Lower lobe of right lung (tissue), 2 donors: ENCODE results near the gene RAPH1. TPM values are rescaled to one million over a fixed set of nuclear protein-coding genes. Genes with fewer than 3 reads are reported as not detected.

Experiments used
- ATAC-seq, 2 donors: fragments of 200-7000 bp; cut with Tn5 transposase; one replicate each; pipeline ENCODE4 v1.9.1; 2020 to 2022; ENCODE audit warnings: mild to moderate bottlenecking in 2 of 2, moderate library complexity in 2 of 2
- DNase-seq: peaks from one replicate; pipeline ENCODE4 v3.0.0-alpha.2; 2020
- H3K27ac ChIP-seq: fragments of 200-600 bp; one replicate; pipeline ENCODE4 v1.8.0; 2022
- H3K27me3 ChIP-seq: fragments of 200-600 bp; one replicate; pipeline ENCODE4 v1.8.0; 2022; ENCODE audit warnings: low read depth
- H3K36me3 ChIP-seq: fragments of 200-600 bp; one replicate; pipeline ENCODE4 v1.8.0; 2022; ENCODE audit warnings: mild to moderate bottlenecking
- H3K4me1 ChIP-seq: fragments of 200-600 bp; one replicate; pipeline ENCODE4 v1.8.0; 2022
- H3K4me3 ChIP-seq: fragments of 200-600 bp; one replicate; pipeline ENCODE4 v1.8.0; 2022; ENCODE audit warnings: mild to moderate bottlenecking
- H3K9me3 ChIP-seq: fragments of 200-600 bp; one replicate; pipeline ENCODE4 v1.8.0; 2022
- intact Hi-C: fragments of 100-400 bp; cut with DNase I; formaldehyde crosslinking; loops from one replicate; pipeline ENCODE4 v1.11.0; 2022
- total RNA-seq: library from RNA; stranded (reverse); fragmentation: NEBNext Ultra II Directional; extraction: Animal tissue kit (Norgen Biotek cat#: 25700); gene quantifications from one replicate; pipeline ENCODE4 v1.2.1, GENCODE V29; 2021
- TF ChIP-seq, protein P1 (sequence below): fragments of 200-600 bp; IDR thresholded peaks from one replicate; pipeline ENCODE4 v1.8.0; 2022; ENCODE audit warnings: antibody characterized with exemption, mild to moderate bottlenecking
- donor health status: DM: no; HTN: yes; CAD: no; lungs with severe emphysema.

The RAPH1 gene
- total RNA-seq, 1 donor from 2014 or later: 63.8 TPM

DNA sequence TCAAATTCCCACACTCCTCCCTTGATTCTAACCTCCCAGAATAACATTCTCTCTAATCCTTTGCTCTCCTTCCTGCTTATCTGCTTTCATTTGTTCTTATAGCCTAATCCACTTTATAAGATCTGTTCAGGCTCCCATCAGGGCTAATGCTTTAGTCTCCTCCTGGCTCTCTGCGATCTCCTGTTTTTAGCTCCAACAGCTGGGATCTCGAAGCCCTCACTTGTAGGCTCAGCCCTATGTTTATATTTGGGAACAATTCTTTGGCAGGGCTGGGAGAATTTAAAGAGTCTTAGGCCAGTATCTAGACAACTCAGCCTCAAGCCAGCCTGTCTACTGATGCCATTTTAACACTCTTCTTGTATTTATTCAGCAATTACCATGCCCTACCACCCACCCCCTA lies 27.2 kb upstream of the RAPH1 start:
- peak; percentile 48 to 70 for ATAC-seq
- TF ChIP-seq, protein P1, sequence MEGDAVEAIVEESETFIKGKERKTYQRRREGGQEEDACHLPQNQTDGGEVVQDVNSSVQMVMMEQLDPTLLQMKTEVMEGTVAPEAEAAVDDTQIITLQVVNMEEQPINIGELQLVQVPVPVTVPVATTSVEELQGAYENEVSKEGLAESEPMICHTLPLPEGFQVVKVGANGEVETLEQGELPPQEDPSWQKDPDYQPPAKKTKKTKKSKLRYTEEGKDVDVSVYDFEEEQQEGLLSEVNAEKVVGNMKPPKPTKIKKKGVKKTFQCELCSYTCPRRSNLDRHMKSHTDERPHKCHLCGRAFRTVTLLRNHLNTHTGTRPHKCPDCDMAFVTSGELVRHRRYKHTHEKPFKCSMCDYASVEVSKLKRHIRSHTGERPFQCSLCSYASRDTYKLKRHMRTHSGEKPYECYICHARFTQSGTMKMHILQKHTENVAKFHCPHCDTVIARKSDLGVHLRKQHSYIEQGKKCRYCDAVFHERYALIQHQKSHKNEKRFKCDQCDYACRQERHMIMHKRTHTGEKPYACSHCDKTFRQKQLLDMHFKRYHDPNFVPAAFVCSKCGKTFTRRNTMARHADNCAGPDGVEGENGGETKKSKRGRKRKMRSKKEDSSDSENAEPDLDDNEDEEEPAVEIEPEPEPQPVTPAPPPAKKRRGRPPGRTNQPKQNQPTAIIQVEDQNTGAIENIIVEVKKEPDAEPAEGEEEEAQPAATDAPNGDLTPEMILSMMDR: no peak
- DNase-seq: no peak
- Histone ChIP-seq H3K27me3 (no peaks in the 10 kb centered on the region), H3K9me3 (no peaks in the 10 kb centered on the region), H3K4me3 (no peak overlapping the region), H3K36me3 (no peaks in the 10 kb centered on the region), H3K4me1 (peaks cover 5% of the 10 kb centered on the region), H3K27ac (no peak overlapping the region)
- intact Hi-C loops: no loop called here

DNA sequence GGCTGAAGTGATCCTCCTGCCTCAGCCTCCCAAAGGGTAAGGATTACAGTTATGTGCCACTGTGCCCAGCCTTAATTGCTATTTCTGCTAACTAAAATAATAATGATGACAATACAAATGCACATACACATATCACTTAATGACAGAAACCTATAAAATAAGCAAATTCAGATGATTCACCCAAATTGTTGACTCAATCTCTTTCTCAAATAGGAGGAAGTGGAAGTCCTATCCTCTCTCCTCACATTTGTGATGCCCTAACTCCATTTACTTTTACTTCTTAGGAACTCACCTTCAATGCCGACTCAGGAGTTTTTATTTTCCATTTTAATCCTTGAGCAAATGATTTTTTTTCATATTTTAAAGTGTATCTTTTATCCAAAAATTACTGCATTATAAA lies 24.5 kb upstream of the RAPH1 start:
- DNase-seq: no peak
- no peaks in the 10 kb centered on the region for H3K27me3 ChIP-seq
- TF ChIP-seq, protein P1: no peak
- H3K36me3 ChIP-seq: no peaks in the 10 kb centered on the region
- H3K9me3 ChIP-seq: no peaks in the 10 kb centered on the region
- H3K27ac ChIP-seq: no peak overlapping the region
- peaks cover 5% of the 10 kb centered on the region for H3K4me1 ChIP-seq
- ATAC-seq: no peak
- intact Hi-C loops: no loop called here
- H3K4me3 ChIP-seq: no peak overlapping the region

DNA sequence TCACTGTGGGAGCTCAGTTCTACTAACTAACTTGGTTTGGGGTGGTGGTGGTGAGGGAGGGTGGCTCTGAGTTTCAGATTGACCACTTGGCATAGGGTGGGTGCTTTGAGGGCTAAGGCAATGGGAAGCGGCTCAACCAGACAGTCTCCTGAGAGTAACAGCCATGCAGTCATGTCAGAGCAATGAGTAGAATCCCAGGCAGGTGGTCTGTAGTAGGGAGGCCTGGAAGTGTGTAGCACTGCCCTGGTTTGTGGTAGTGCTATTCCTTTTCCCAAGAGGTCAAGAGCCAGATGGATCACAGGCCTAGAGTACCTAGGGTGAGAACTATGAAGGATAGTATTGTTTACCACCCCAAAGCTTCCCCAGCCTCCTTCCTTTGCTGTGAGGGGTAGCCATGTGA lies 18.7 kb upstream of the RAPH1 start:
- no peak for ATAC-seq
- no peaks in the 10 kb centered on the region for H3K4me1 ChIP-seq
- TF ChIP-seq, protein P1: no peak
- H3K27me3 ChIP-seq: no peaks in the 10 kb centered on the region
- H3K36me3 ChIP-seq: no peaks in the 10 kb centered on the region
- no peak for DNase-seq
- H3K4me3 ChIP-seq: no peak overlapping the region
- no peaks in the 10 kb centered on the region for H3K9me3 ChIP-seq
- H3K27ac ChIP-seq: no peak overlapping the region
- intact Hi-C loops: no loop called here

DNA sequence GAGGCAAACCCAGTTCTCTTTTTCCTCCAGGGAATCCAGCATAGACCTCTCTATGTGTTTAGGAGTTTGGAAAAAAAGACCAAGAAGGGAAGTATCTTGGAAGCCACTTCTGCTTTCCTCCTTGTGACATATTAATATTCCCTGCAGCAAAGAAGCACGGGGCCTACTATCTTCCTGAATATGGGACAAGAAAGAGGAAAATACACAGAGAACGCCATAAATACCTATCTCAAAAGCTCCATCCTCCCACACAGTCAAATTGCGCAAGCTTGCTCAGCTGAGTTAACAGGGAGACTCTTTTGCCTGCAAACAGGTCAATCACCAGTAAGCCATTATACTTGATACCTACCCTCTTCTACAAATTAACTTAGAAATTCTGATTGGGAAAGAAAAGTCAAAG lies 16.7 kb upstream of the RAPH1 start:
- no peaks in the 10 kb centered on the region for H3K4me1 ChIP-seq
- ATAC-seq (peak in 1 of 2 donors; percentile 57), DNase-seq (no peak)
- no peak overlapping the region for H3K27ac ChIP-seq
- H3K4me3 ChIP-seq: no peak overlapping the region
- intact Hi-C loops: no loop called here
- TF ChIP-seq, protein P1: no peak
- H3K9me3 ChIP-seq: no peaks in the 10 kb centered on the region
- H3K36me3 ChIP-seq: no peaks in the 10 kb centered on the region
- H3K27me3 ChIP-seq: no peaks in the 10 kb centered on the region

DNA sequence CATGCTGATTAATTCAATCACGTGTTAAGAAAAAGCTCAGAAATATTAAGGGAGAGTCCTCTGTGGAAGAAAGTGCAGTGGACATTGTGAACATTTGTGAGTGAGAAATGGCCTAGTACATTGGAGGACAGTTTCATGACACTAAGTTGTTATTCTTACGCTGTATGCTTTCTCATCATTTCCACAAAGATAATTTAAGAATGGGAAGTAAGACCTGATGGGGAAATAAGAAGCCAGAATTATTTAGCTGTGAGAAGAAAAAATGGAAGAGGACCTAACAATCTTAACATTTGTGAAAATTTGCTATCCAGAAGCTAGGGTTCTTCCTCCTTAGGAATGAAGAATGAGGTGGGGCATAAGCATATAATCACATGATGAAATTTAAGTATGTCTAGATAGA lies 15.2 kb upstream of the RAPH1 start:
- ATAC-seq (no peak), DNase-seq (no peak)
- Histone ChIP-seq H3K27ac (no peak overlapping the region), H3K4me3 (no peak overlapping the region), H3K27me3 (no peaks in the 10 kb centered on the region), H3K36me3 (no peaks in the 10 kb centered on the region), H3K4me1 (no peaks in the 10 kb centered on the region), H3K9me3 (no peaks in the 10 kb centered on the region)
- intact Hi-C loops: no loop called here
- TF ChIP-seq, protein P1: no peak

DNA sequence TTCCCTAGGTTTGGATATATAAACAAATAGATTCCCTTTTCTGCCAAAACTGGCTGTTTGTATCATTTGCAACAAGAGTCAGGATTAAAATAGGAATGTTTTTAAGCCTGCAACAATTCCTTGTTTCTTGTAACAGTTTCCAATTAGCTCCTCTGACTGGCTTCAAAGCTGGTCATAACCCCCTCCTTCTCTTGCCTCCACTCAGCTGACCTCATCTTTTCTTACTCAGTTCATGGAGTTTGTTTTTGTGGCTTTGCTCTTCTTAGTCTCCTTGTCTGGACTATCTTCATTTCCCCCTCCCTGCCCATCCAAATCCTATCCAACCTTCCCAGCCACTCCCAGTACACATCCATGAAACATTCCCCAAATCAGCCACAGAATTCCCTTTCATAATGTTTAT lies 14.3 kb upstream of the RAPH1 start:
- intact Hi-C loops: no loop called here
- Histone ChIP-seq H3K36me3 (no peaks in the 10 kb centered on the region), H3K27me3 (no peaks in the 10 kb centered on the region), H3K4me3 (no peak overlapping the region), H3K9me3 (no peaks in the 10 kb centered on the region), H3K27ac (no peak overlapping the region), H3K4me1 (no peaks in the 10 kb centered on the region)
- no peak for DNase-seq
- ATAC-seq: no peak
- TF ChIP-seq, protein P1: no peak
